H1 (cell line): ENCODE data around the gene MEIOSIN. TPM values are rescaled to one million over a fixed set of nuclear protein-coding genes. Genes with fewer than 3 reads are reported as not detected.

Experiments
- CTCF ChIA-PET: fragments of 300-600 bp; sonication (Branson Sonifier 250); formaldehyde crosslinking; loops from one replicate; lab custom pipeline; 2021; ENCODE audit not compliant: partially characterized antibody; lab: Charles Lee
- POLR2A ChIA-PET: fragments of 300-600 bp; sonication (Branson Sonifier 250); formaldehyde crosslinking; loops from one replicate; lab custom pipeline; 2021; ENCODE audit warnings: inconsistent platforms; ENCODE audit not compliant: partially characterized antibody; lab: Charles Lee
- DNase-seq, 2 experiments: peaks; one replicate each; pipeline versions ENCODE4 v3.0.0 to v3.0.0-alpha.2; 2010 to 2022; ENCODE audit warnings: low spot score in 2 of 2, low read depth in 1 of 2, mixed read lengths in 1 of 2
- FAIRE-seq: peaks from 2 replicates; lab custom pipeline; 2011; peaks lifted over from hg19 to GRCh38; lab: Jason Lieb, UNC
- H2AFZ ChIP-seq: 2 replicates; pipeline ENCODE4 v1.8.1; 2012; ENCODE audit warnings: low read length, inconsistent platforms
- H2AK5ac ChIP-seq: 2 replicates; pipeline ENCODE4 v1.6.1; 2013; ENCODE audit warnings: low read depth, low read length
- H2BK120ac ChIP-seq: replicated peaks from 2 replicates; pipeline ENCODE3; 2013; ENCODE audit warnings: low read depth, low read length, inconsistent platforms
- H2BK12ac ChIP-seq: 2 replicates; pipeline ENCODE4 v1.6.1; 2013; ENCODE audit warnings: low read depth, low read length
- H2BK15ac ChIP-seq: 2 replicates; pipeline ENCODE4 v1.6.1; 2013; ENCODE audit warnings: low read length
- H2BK20ac ChIP-seq: 2 replicates; pipeline ENCODE4 v1.6.1; 2013; ENCODE audit warnings: low read length
- H2BK5ac ChIP-seq: 2 replicates; pipeline ENCODE4 v1.6.1; 2013; ENCODE audit warnings: low read depth, low read length
- H3K14ac ChIP-seq: 2 replicates; pipeline ENCODE4 v1.6.1; 2013; ENCODE audit warnings: inconsistent platforms; ENCODE audit not compliant: insufficient read length
- H3K18ac ChIP-seq: 2 replicates; pipeline ENCODE4 v1.6.1; 2013; ENCODE audit warnings: low read length; ENCODE audit errors: extremely low read depth
- H3K23ac ChIP-seq: 2 replicates; pipeline ENCODE4 v1.6.1; 2013; ENCODE audit warnings: inconsistent platforms; ENCODE audit not compliant: insufficient read length
- H3K23me2 ChIP-seq: 2 replicates; pipeline ENCODE4 v1.6.1; 2013; ENCODE audit warnings: low read depth, low read length
- H3K27ac ChIP-seq: 2 replicates; pipeline ENCODE4 v1.6.1; 2011; ENCODE audit warnings: low read depth, low read length, inconsistent platforms
- H3K27me3 ChIP-seq, 4 experiments: replicated peaks in 1 of 4; 1 replicate in 1 of 4; 2 replicates in 3 of 4; pipeline versions ENCODE4 v1.6.1 to v1.8.1; 2011 to 2013; ENCODE audit warnings: low read length in 3 of 4, mild to moderate bottlenecking in 3 of 4, inconsistent platforms in 2 of 4, mixed read lengths in 2 of 4, moderate library complexity in 1 of 4; ENCODE audit not compliant: control insufficient read depth in 3 of 4, insufficient read depth in 3 of 4; ENCODE audit errors: extremely low read depth in 1 of 4
- H3K36me3 ChIP-seq, 4 experiments: 2 replicates each; pipeline versions ENCODE4 v1.6.1 to v1.8.1; 2011 to 2013; ENCODE audit warnings: mild to moderate bottlenecking in 4 of 4, low read length in 3 of 4, moderate library complexity in 2 of 4, control low read depth in 1 of 4, inconsistent platforms in 1 of 4; ENCODE audit not compliant: insufficient read depth in 4 of 4, control insufficient read depth in 2 of 4
- H3K4ac ChIP-seq: replicated peaks from 2 replicates; pipeline ENCODE3; 2013; ENCODE audit warnings: low read length, low read depth, mixed read lengths, inconsistent platforms; ENCODE audit not compliant: insufficient read length
- H3K4me1 ChIP-seq, 4 experiments: replicated peaks in 1 of 4; 1 replicate in 1 of 4; 2 replicates in 3 of 4; pipeline versions ENCODE4 v1.6.1 to v1.8.1; 2011 to 2013; ENCODE audit warnings: low read length in 3 of 4, inconsistent platforms in 2 of 4, mixed read lengths in 1 of 4; ENCODE audit not compliant: insufficient read depth in 4 of 4, control insufficient read depth in 3 of 4
- H3K4me2 ChIP-seq, 2 experiments: 2 replicates each; pipeline versions ENCODE4 v1.6.1 to v1.8.1; 2011 to 2013; ENCODE audit warnings: low read depth in 2 of 2, low read length in 2 of 2, control low read depth in 1 of 2, inconsistent platforms in 1 of 2, mild to moderate bottlenecking in 1 of 2; ENCODE audit not compliant: insufficient read depth in 1 of 2
- H3K4me3 ChIP-seq, 4 experiments: fragments of 200-600, 300-600 bp in 1 of 4; sonication (generic), shearing (Covaris generic), sonication (Bioruptor Twin) in 1 of 4; 2 replicates each; pipeline versions ENCODE4 v1.5.1 to v1.8.1; 2011 to 2016; ENCODE audit warnings: low read length in 4 of 4, low read depth in 3 of 4, control low read depth in 2 of 4, inconsistent platforms in 2 of 4, mild to moderate bottlenecking in 2 of 4, mixed read lengths in 1 of 4, moderate library complexity in 1 of 4; ENCODE audit not compliant: insufficient read depth in 2 of 4; ENCODE audit errors: extremely low read depth in 1 of 4
- H3K56ac ChIP-seq: replicated peaks from 2 replicates; pipeline ENCODE3; 2013; ENCODE audit warnings: low read depth, mild to moderate bottlenecking, mixed read lengths, low read length, inconsistent platforms; ENCODE audit not compliant: insufficient read length
- H3K79me1 ChIP-seq: 2 replicates; pipeline ENCODE4 v1.6.1; 2013; ENCODE audit warnings: low read depth, low read length, control low read depth
- H3K79me2 ChIP-seq, 2 experiments: 2 replicates each; pipeline versions ENCODE4 v1.6.1 to v1.8.1; 2012 to 2013; ENCODE audit warnings: low read length in 2 of 2, mild to moderate bottlenecking in 2 of 2, inconsistent platforms in 1 of 2; ENCODE audit not compliant: insufficient read depth in 2 of 2, control insufficient read depth in 1 of 2
- H3K9ac ChIP-seq, 4 experiments: replicated peaks in 1 of 4; 1 replicate in 1 of 4; 2 replicates in 3 of 4; pipeline versions ENCODE4 v1.6.1 to v1.8.1; 2011 to 2013; ENCODE audit warnings: low read depth in 3 of 4, low read length in 3 of 4, control low read depth in 2 of 4, mild to moderate bottlenecking in 2 of 4, moderate library complexity in 2 of 4, inconsistent platforms in 1 of 4; ENCODE audit errors: extremely low read depth in 1 of 4
- H3K9me3 ChIP-seq, 2 experiments: 2 replicates each; pipeline versions ENCODE4 v1.6.1 to v1.8.1; 2012 to 2013; ENCODE audit warnings: mild to moderate bottlenecking in 2 of 2, moderate library complexity in 2 of 2, control low read depth in 1 of 2, inconsistent platforms in 1 of 2, low read depth in 1 of 2, low read length in 1 of 2, mixed read lengths in 1 of 2; ENCODE audit not compliant: insufficient read depth in 2 of 2
- H4K20me1 ChIP-seq, 2 experiments: replicated peaks in 1 of 2; 2 replicates each; pipeline versions ENCODE3 to v1.8.1; 2011 to 2013; ENCODE audit warnings: inconsistent platforms in 2 of 2, low read length in 2 of 2, mild to moderate bottlenecking in 1 of 2; ENCODE audit not compliant: insufficient read depth in 2 of 2, control insufficient read depth in 1 of 2
- H4K5ac ChIP-seq: 2 replicates; pipeline ENCODE4 v1.6.1; 2013; ENCODE audit warnings: low read length, low read depth, mixed read lengths, inconsistent platforms; ENCODE audit not compliant: insufficient read length
- H4K8ac ChIP-seq: 2 replicates; pipeline ENCODE4 v1.8.0; 2013; ENCODE audit warnings: mild to moderate bottlenecking, moderate library complexity, low read length, inconsistent platforms; ENCODE audit not compliant: insufficient read depth; ENCODE audit errors: extremely low read depth
- H4K91ac ChIP-seq: replicated peaks from 2 replicates; pipeline ENCODE3; 2013; ENCODE audit warnings: low read length, mixed read lengths, inconsistent platforms; ENCODE audit not compliant: insufficient read length
- ATF3 ChIP-seq: IDR thresholded peaks from 2 replicates; pipeline ENCODE4 v1.6.1; 2011; ENCODE audit warnings: low read depth, mild to moderate bottlenecking, low read length; ENCODE audit not compliant: insufficient read depth
- BACH1 ChIP-seq: IDR thresholded peaks from 2 replicates; pipeline ENCODE4 v1.6.1; 2012; ENCODE audit warnings: low read length, improper control_type of control experiment
- BCL11A ChIP-seq, 2 experiments: IDR thresholded peaks; one replicate each; pipeline ENCODE4 v1.6.1; 2011; ENCODE audit warnings: low read depth in 2 of 2, low read length in 2 of 2, mild to moderate bottlenecking in 2 of 2
- BRCA1 ChIP-seq: IDR thresholded peaks from 2 replicates; pipeline ENCODE4 v1.6.1; 2012; ENCODE audit warnings: low read depth, low read length, improper control_type of control experiment
- CBX5 ChIP-seq: fragments of 300-800, 300-1000 bp; sonication (generic); IDR thresholded peaks from 2 replicates; pipeline ENCODE4 v1.7.1; 2016; ENCODE audit warnings: antibody characterized with exemption, low read length, low read depth
- CHD1 ChIP-seq: IDR thresholded peaks from 2 replicates; pipeline ENCODE4 v1.6.1; 2012; ENCODE audit warnings: low read depth, low read length, improper control_type of control experiment
- CTBP2 ChIP-seq: IDR thresholded peaks from 2 replicates; pipeline ENCODE4 v1.7.0; 2011; ENCODE audit warnings: borderline replicate concordance, mild to moderate bottlenecking, moderate library complexity, mixed read lengths, low read length; ENCODE audit not compliant: insufficient read depth, insufficient read length
- POU5F1 ChIP-seq: IDR thresholded peaks from 2 replicates; pipeline ENCODE4 v1.6.1; 2011; ENCODE audit warnings: low read depth, mild to moderate bottlenecking, low read length, moderate library complexity
- SP2 ChIP-seq: IDR thresholded peaks from 2 replicates; pipeline ENCODE4 v1.6.1; 2012; ENCODE audit warnings: mild to moderate bottlenecking, low read length, inconsistent platforms
- SP4 ChIP-seq: IDR thresholded peaks from 2 replicates; pipeline ENCODE4 v1.6.1; 2012; ENCODE audit warnings: low read length, inconsistent platforms
- SUZ12 ChIP-seq: fragments of 200-600 bp; sonication (generic); IDR thresholded peaks from 2 replicates; pipeline ENCODE4 v1.6.1; 2012; ENCODE audit warnings: mild to moderate bottlenecking, inconsistent platforms, low read length, moderate library complexity, mixed read lengths
- ZNF274 ChIP-seq: IDR thresholded peaks from 2 replicates; pipeline ENCODE4 v1.7.0; 2012; ENCODE audit warnings: low read length, borderline replicate concordance; ENCODE audit errors: extremely low read depth
- WGBS, 2 experiments: shearing (Covaris generic) in 1 of 2; methylation state at CpG; one replicate each; pipeline versions ENCODE4 v1.1.6 to v1.1.7; 2013 to 2015; ENCODE audit warnings: low lambda C conversion rate in 2 of 2, mixed read lengths in 2 of 2, inconsistent platforms in 1 of 2, low coverage in 1 of 2, missing lambda C conversion rate in 1 of 2; ENCODE audit not compliant: insufficient replicate concordance in 2 of 2, insufficient coverage in 1 of 2, insufficient read length in 1 of 2; ENCODE audit errors: extremely low coverage in 1 of 2, missing lambda C conversion rate in 1 of 2; 5-methylcytosine and 5-hydroxymethylcytosine counted together
- polyA plus RNA-seq, 7 experiments: library from polyadenylated mRNA; depleted of rRNA in 3 of 7; stranded (reverse) in 5 of 7; unstranded in 2 of 7; fragments of >200 nt in 5 of 7; fragments of 200-250 nt in 2 of 7; gene quantifications; 1 replicate in 5 of 7; 2 replicates in 1 of 7; 4 replicates in 1 of 7; pipeline versions ENCODE4 v1.2.1 to v1.2.3, GENCODE V29; 2011 to 2013; ENCODE audit warnings: missing spikeins in 2 of 7, mixed read lengths in 2 of 7
- total RNA-seq: library from RNA; stranded (reverse); fragmentation: NEBNext Ultra II Directional; extraction: Animal tissue kit (Norgen Biotek cat#: 25700); gene quantifications from 2 replicates; pipeline ENCODE4 v1.2.1, GENCODE V29; 2021

The MEIOSIN gene
- total and polyA plus RNA-seq, 2 of the 8 experiments (the other 6 are each of a cell fraction or from before 2014, with no cell fraction given), result 0.11 TPM; not detected in 1

GRCh38 chr19:45765702-45766295 lies 32.6 kb downstream of the MEIOSIN start:
- H3K79me2 ChIP-seq, result no peaks in the 10 kb centered on the region
- H4K20me1 ChIP-seq, result peaks cover 0 to 3% of the 10 kb centered on the region in 2 experiments
- no peak overlapping the region for H2BK120ac ChIP-seq
- no peak overlapping the region for H3K27ac ChIP-seq
- H2AK5ac ChIP-seq, result peak overlapping the region; percentile 60; the same call in 1 of the 2 replicates
- H3K18ac ChIP-seq, result no peak overlapping the region
- H2BK5ac ChIP-seq, result peak overlapping the region; percentile 80
- H3K9ac ChIP-seq, result no peak overlapping the region
- DNase-seq (no peak), FAIRE-seq (no peak)
- H2AFZ ChIP-seq, result no peak overlapping the region
- no peak overlapping the region; a peak in 1 of 8 replicates for H3K4me3 ChIP-seq
- H3K23ac ChIP-seq, result no peak overlapping the region
- peak overlapping the region; percentile 34 for H4K91ac ChIP-seq
- no peak overlapping the region for H4K5ac ChIP-seq
- 81% methylated on average over 20 of the region's 23 CpGs; no CpG with 5 or more reads in 1 of the 2 experiments for WGBS, 2 experiments
- no peak overlapping the region for H3K56ac ChIP-seq
- CTCF ChIA-PET, result interaction anchor here (1.0 to 2.4 kb wide), 4 partner anchors 9 to 13 kb away, joined by 3 to 16 read pairs (median 11); no protein-coding TSS in a partner anchor
- H3K36me3 ChIP-seq, result no peaks in the 10 kb centered on the region
- peaks cover 0 to 2% (median 0%) of the 10 kb centered on the region in 4 experiments; a peak in 1 of 7 replicates for H3K27me3 ChIP-seq
- H3K79me1 ChIP-seq, result no peaks in the 10 kb centered on the region
- peak overlapping the region; percentile 61; the same call in 1 of the 2 replicates for H2BK15ac ChIP-seq
- POLR2A ChIA-PET, result interaction anchor here (0.5 to 16.2 kb wide), 8 partner anchors 12 to 147 kb away, joined by 3 to 284 read pairs (median 60); partner anchors contain the start of genes FBXO46, MEIOSIN and RSPH6A
- H2BK12ac ChIP-seq, result peak overlapping the region; percentile 84; the same call in 1 of the 2 replicates
- H4K8ac ChIP-seq, result peak overlapping the region; percentile 71; the same call in 1 of the 2 replicates
- no peak overlapping the region for H2BK20ac ChIP-seq
- H3K23me2 ChIP-seq, result peaks cover 21% of the 10 kb centered on the region
- H3K4ac ChIP-seq, result no peak overlapping the region
- no peak overlapping the region; a peak in 1 of 4 replicates for H3K4me2 ChIP-seq
- H3K4me1 ChIP-seq, result peaks cover 7 to 37% (median 29%) of the 10 kb centered on the region in 4 experiments
- no peaks in the 10 kb centered on the region for H3K9me3 ChIP-seq
- H3K14ac ChIP-seq, result no peak overlapping the region
- TF ChIP-seq SUZ12 (no peak), SP4 (no peak), CTBP2 (no peak), ATF3 (no peak), BCL11A (IDR thresholded peaks at IDR 0.05; ENCODE audit: low read depth in 2 of 2, low read length in 2 of 2) (no peak), CBX5 (no peak), SP2 (no peak), BACH1 (no peak), CHD1 (no peak), BRCA1 (no peak), ZNF274 (no peak), POU5F1 (no peak)
